ENCODE data around the gene LCA5L.
"Not testable (repeated sequence)": the region's sequence is repeated elsewhere in the genome, so short reads cannot be mapped to it uniquely, and the experiment has no call there.

The LCA5L gene

DNA sequence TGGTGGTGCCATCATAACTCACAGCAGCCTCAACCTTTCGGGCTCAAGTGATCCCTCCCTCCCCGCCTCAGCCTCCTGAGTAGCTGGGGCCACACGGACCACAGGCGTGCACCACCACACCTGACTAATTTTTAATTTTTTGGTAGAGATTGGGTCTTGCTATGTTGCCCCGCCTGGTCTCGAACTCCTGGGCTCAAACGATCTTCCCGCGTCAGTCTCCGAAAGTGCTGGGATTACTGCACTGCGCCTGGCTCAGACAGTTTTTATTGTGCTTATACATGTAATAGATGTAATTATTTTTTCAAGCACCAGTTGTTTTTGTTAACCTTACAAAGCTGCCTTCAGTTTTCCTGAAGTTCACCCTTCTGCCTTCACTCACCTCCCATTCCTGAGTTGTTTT is 58.7 kb downstream of the LCA5L start:
- DNase-seq: no peak

DNA sequence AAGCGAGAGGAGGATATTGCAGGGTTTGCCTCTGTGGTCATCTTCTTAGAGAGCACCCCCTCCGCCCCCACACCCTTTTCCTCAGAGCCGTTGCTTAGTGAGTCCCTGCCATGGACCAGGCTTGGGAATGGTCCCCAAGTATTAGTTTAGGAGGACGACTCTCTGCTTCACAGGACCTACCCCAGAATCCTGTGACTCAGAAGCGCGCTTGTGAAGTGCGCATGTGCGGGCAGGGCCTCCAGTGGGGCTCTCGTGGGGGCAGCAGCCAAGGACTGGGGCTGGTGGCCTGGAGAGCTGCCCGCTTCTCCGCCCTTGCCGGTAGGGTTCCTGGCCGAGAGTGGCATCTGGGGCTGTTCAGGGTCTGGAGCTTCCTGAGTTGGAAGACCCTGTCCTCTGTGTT is 59.4 kb downstream of the LCA5L start:
- DNase-seq: no peak

DNA sequence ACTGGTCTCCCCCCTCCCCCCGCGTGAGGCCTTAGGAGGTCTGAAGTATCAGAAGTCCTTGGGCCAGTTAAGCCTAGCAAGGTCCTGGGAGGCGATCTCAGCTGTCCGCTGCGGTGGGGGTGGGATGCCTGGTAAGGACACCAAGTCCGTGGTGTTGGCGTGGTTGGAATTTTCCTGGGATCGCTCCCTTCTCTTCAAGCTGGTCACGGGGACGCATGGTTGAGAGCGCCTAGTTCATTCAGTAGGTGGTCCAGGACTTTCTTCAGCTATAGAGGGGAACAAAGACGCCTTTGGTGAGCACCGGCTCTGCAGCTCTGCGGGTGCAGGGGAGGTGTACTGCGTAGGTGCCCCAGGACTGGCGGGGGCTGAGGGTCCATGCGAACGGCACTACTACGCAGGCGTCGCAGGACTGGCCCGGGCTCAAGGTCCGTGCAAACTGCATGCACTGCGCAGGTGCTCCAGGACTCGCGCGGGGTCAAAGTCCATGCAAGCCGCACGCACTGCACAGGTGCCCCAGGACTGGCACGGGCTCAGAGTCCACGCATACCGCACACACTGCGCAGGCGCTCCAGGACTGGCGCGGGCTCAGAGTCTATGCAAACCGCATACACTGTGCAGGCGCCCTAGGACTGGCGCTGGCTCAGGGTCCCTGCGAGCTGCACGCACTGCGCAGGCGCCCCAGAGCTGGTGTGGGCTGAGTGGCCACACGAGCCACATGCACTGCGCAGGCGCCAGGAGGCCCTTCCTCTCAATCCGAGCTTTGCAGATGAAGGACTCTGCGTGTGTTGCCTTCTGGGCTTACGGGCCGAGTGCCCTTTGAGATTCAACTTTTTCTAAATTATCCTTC is 60.1 kb downstream of the LCA5L start:
- no peak for DNase-seq

GRCh38 chr21:39384674-39385298 is 60.8 kb downstream of the LCA5L start:
- DNase-seq: peak; percentile 68

DNA sequence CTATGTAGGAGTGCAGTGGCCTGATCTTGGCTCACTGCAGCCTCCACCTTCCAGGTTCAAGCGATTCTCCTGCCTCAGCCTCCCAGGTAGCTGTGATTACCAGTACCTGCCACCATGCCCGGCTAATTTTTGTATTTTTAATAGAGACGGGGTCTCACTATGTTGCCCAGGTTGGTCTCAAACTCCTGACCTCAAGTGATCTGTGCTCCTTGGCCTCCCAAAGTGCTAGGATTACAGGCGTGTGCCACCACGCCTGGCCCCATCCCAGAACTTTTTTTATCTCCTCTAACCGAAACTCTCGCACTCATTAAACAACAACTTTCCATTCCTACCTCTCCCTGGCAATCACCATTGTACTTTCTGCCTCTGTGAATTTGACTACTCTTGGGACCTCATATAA is 63.5 kb downstream of the LCA5L start:
- not testable (repeated sequence) for DNase-seq

DNA sequence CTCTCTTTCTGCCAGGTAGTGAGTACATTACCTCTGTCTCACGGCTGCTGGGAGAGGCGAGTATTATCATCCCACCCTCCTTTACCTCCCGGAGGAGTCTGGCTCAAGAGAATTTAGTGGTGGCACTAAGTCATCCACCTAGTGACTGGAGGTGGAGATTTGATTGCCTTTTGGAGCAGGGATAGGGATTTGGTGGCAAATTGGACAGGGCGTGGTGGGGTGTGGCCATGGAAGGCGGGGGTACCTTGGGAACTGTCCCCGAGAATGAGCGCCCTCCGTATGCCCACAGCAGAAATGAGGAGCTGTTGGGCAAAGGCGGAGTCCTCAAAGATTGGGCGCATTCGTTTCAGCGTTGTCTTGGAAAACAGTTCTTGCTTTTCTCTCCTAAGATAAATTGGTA is 64.6 kb downstream of the LCA5L start:
- no peak for DNase-seq

GRCh38 chr21:39379986-39380891 is 65.3 kb downstream of the LCA5L start:
- DNase-seq: peak; percentile 96

- DNase-seq: no peak
Observed at GRCh38 chr21:39377444-39378050, 68.0 kb downstream of the LCA5L start.

DNA sequence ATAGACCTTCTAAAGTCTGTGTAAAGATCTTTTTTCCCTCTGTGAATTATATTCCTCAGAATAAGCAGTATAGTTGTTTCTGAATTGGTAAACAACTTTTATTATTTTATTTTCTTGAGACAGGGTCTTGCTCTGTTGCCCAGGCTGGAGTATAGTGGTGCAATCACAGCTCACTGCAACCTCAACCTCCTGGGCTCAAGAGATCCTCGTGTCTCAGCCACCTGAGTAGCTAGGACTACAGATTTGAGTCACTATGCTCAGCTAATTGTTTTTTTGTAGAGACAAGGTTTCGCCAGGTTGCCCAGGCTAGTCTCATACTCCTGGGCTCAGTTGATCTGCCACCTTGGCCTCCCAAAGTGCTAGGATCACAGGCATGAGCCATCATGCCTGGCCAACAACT is 70.1 kb downstream of the LCA5L start:
- DNase-seq: no peak

- no peak for DNase-seq
Observed at GRCh38 chr21:39374046-39374445, 71.5 kb downstream of the LCA5L start.

- DNase-seq: peak; percentile 52
Observed at GRCh38 chr21:39373634-39374033, 71.9 kb downstream of the LCA5L start.

DNA sequence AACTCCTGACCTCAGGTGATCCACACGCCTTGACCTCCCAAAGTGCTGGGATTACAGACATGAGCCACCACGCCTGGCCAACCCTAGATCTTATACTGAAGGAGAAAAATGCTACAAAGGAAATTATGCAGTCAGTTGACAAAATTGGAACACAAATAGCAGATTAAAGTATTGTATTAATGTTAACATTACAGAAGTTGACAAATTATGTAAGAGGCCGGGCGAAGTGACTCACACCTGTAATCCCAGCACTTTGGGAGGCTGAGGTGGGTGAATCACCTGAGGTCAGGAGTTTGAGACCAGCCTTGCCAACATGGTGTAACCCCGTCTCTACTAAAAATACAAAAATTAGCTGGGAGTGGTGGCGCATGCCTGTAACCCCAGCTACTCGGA is 75.7 kb downstream of the LCA5L start:
- DNase-seq: not testable (repeated sequence)

DNA sequence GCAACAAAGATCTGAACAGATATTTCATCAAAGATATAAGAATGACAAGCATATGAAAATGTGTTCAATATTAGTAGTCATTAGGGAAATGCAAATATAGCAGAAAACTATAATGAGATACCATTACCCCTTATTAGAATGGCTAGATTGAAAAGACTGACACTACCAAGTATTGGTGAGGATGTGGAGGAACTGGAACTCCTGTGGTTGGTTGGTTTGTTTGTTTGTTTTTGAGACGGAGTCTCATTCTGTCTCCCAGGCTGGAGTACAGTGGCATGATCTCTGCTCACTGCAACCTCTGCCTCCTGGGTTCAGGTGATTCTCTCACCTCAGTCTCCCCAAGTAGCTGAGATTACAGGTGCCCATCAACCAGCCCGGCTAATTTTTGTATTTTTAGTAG is 77.8 kb downstream of the LCA5L start:
- DNase-seq: no peak

DNA sequence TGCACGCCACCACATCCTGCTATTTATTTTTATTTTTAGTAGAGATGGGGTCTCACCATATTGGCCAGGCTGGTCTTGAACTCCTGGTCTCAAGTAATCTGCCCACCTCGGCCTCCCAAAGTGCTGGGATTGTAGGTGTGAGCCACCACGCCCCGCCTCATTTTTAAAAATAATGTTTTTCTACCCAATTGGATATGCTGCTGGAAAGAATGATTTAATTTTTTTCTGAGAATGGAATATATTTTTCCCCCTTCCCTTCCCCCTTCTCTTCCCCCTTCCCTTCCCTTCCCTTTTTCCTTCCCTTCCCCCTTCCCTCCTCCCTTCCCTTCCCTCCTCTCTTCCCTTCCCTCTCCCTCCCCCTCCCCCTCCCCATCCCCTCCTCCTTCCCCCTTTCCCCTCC is 79.0 kb downstream of the LCA5L start:
- DNase-seq: no peak

GRCh38 chr21:39364949-39365348 is 80.6 kb downstream of the LCA5L start:
- no peak for DNase-seq

DNA sequence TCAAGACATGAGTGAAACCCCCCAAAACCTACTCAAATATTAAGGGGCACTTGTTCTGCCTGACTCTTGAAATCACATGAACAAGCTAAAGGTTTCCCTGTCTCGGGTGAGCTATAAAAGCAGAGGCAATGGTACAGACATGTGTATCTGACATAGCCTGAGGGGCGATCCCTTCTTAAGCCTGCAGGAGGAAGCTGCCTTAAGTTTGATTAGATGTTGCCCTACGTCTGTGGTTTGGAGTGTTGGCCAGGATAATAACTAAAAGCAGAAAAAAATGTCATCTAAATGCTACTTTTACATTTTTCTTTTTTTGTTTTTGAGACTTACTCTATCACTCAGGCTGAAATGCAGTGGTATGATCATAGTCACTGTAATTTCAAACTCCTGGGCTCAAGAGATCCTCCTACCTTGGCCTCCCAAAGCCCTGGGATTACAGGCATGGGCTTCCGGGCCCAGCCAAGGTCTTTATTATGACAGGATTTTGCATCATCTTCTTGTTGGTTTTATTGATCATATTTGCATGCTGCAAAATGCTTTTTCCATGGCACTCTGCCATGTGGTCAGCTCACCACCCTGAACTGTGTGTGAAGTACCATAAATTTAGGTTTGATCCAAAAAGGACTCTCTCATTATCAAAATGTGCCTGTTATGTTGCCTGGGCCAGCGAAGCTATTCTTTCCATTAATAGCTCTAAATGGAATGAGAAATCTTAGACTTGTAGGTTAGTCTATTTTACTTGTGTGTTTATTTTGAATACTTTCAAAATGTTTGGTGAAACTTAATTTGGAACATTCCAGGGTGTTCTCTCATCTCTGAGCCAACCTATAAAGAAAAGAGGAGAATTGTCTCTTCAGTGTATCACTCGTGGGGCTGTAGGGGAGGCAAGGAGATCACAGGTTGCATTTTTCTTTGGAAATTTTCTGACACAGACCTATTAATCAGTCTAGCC is 81.7 kb downstream of the LCA5L start:
- no peak for DNase-seq

DNA sequence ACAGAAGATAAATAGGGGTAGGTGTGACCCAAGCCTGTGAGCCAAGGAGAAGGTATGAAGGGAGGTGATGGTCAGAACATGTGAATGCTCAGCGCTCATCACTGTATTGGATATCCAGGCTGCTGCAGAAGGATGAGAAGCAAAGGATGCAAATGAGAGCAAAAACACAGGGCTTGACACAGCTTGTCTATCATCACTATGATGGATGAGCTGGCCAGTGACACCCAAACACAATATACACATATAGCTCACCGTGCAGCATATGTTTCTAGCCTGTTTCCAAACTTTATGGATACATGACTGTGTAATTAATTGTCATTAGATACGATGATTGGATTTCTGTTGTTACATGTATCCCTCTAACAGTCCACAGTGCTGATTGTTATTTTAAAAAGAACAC is 82.8 kb downstream of the LCA5L start:
- no peak for DNase-seq

DNA sequence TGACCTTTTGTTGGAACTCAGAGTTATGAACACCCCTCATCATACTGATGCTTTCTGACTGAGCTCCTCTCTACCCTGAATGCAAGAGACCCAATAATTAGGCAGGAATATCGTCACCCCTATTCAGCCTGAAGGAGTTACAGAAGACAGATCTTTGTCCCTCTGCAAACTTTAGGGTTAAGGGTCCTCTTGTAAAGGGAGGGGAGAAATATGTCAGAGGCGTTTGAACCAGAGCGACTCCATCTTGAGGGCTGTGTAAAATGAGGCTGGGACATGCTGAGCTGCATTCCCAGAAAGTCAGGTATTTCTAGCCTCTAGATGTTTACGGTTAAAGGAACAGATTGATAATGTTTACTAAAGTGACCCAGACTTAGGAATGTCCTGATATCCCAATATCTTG is 86.2 kb downstream of the LCA5L start:
- no peak for DNase-seq
